Osteoblast (primary cell): ENCODE results near the gene INSL3. TPM values are rescaled to one million over a fixed set of nuclear protein-coding genes. Genes with fewer than 3 reads are reported as not detected.
A peak's percentile ranks its signal among the peaks of the same experiment; 100 is the strongest.

Experiments used
- DNase-seq: peaks from one replicate; pipeline ENCODE4 v3.0.0; 2011; ENCODE audit warnings: low spot score, mixed read lengths; ENCODE audit not compliant: insufficient read length; ENCODE audit errors: missing footprints
- H2AFZ ChIP-seq: 2 replicates; pipeline ENCODE4 v1.6.0; 2011; ENCODE audit warnings: mild to moderate bottlenecking, low read length
- H3K27ac ChIP-seq: 2 replicates; pipeline ENCODE4 v1.5.1; 2011; ENCODE audit warnings: mild to moderate bottlenecking, low read depth, low read length, moderate library complexity
- H3K27me3 ChIP-seq: 2 replicates; pipeline ENCODE4 v1.6.0; 2012; ENCODE audit warnings: mild to moderate bottlenecking, control low read depth, inconsistent platforms, low read length, moderate library complexity; ENCODE audit not compliant: insufficient read depth
- H3K36me3 ChIP-seq: 2 replicates; pipeline ENCODE4 v1.5.1; 2011; ENCODE audit warnings: mild to moderate bottlenecking, low read length, control low read depth, moderate library complexity; ENCODE audit not compliant: insufficient read depth
- H3K4me1 ChIP-seq: 2 replicates; pipeline ENCODE4 v1.5.1; 2011; ENCODE audit warnings: mild to moderate bottlenecking, low read length, control low read depth, moderate library complexity; ENCODE audit not compliant: insufficient read depth
- H3K4me2 ChIP-seq: 2 replicates; pipeline ENCODE4 v1.6.0; 2011; ENCODE audit warnings: mild to moderate bottlenecking, low read length; ENCODE audit not compliant: insufficient read depth
- H3K4me3 ChIP-seq: fragments of 200-600 bp; sonication (generic); 3 replicates; pipeline ENCODE4 v1.5.1; 2012; ENCODE audit warnings: mild to moderate bottlenecking, low read length, inconsistent platforms; ENCODE audit not compliant: insufficient read depth
- H3K79me2 ChIP-seq: 2 replicates; pipeline ENCODE4 v1.6.0; 2012; ENCODE audit warnings: mild to moderate bottlenecking, low read length, control low read depth, inconsistent platforms; ENCODE audit not compliant: insufficient read depth
- H3K9me3 ChIP-seq: 2 replicates; pipeline ENCODE4 v1.5.1; 2011; ENCODE audit warnings: low read depth, low read length, control low read depth
- H4K20me1 ChIP-seq: 2 replicates; pipeline ENCODE4 v1.6.0; 2012; ENCODE audit warnings: mild to moderate bottlenecking, low read length, control low read depth; ENCODE audit not compliant: insufficient read depth
- CTCF ChIP-seq: IDR thresholded peaks from 2 replicates; pipeline ENCODE4 v1.5.1; 2011; ENCODE audit warnings: mild to moderate bottlenecking, low read depth, low read length, moderate library complexity; ENCODE audit errors: extremely low read depth
- total RNA-seq: library from RNA; depleted of rRNA; stranded (reverse); fragments of >200 nt; gene quantifications from 2 replicates; pipeline ENCODE4 v1.2.3, GENCODE V29; 2012

The INSL3 gene
- total RNA-seq, 1 donor, result not detected

DNA sequence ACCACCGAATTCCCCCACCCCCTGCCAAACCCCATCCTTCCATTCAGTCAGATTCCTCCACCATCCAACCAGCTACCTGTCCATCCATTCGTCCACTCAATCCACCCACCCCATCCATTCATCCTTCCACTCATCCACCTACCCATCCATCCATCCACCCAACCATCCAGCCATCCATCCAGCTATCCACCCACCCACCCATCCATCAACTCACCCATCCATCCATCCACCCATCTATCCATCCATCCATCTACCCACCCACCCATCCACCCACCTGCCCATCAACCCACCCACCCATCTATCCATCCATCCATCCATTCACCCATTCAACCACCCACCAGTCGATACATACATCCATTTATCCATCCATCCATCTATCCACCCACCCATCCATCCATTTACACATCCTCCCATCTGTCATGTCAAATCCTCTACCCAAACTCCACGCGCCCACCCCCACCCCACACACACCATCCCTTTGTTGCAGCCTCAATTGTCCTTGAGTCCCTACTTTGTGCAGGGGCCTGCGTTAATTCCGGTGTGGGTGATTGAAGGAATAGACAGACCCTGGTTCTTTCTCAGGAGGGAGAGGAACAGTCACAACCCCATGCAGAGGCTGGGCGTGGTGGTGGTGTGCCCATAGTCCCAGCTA, 45.1 kb upstream of the INSL3 start:
- Histone ChIP-seq H3K79me2 (peaks cover 17% of the 10 kb centered on the region), H3K9me3 (no peaks in the 10 kb centered on the region), H3K27ac (no peak overlapping the region), H3K36me3 (peaks cover 32% of the 10 kb centered on the region), H3K27me3 (peaks cover 32% of the 10 kb centered on the region), H2AFZ (no peak overlapping the region), H3K4me1 (peaks cover 4% of the 10 kb centered on the region), H4K20me1 (peaks cover 34% of the 10 kb centered on the region), H3K4me3 (no peak overlapping the region), H3K4me2 (no peak overlapping the region)
- DNase-seq, result peak; percentile 27
- no peak for TF ChIP-seq CTCF

GRCh38 chr19:17865364-17866311, 44.3 kb upstream of the INSL3 start:
- H2AFZ ChIP-seq, result no peak overlapping the region
- no peak for TF ChIP-seq CTCF
- peaks cover 42% of the 10 kb centered on the region for H4K20me1 ChIP-seq
- H3K4me1 ChIP-seq, result peaks cover 12% of the 10 kb centered on the region
- peaks cover 24% of the 10 kb centered on the region for H3K27me3 ChIP-seq
- no peak overlapping the region for H3K4me2 ChIP-seq
- H3K79me2 ChIP-seq, result peaks cover 25% of the 10 kb centered on the region
- H3K4me3 ChIP-seq, result no peak overlapping the region
- DNase-seq, result peak; percentile 70
- H3K27ac ChIP-seq, result no peak overlapping the region
- no peaks in the 10 kb centered on the region for H3K9me3 ChIP-seq
- peaks cover 36% of the 10 kb centered on the region for H3K36me3 ChIP-seq

GRCh38 chr19:17863520-17864182, 42.3 kb upstream of the INSL3 start:
- Histone ChIP-seq H3K4me3 (no peak overlapping the region), H3K27ac (no peak overlapping the region), H2AFZ (no peak overlapping the region), H3K4me2 (no peak overlapping the region), H4K20me1 (peaks cover 49% of the 10 kb centered on the region), H3K4me1 (peaks cover 16% of the 10 kb centered on the region), H3K27me3 (peaks cover 10% of the 10 kb centered on the region), H3K79me2 (peaks cover 34% of the 10 kb centered on the region), H3K36me3 (peaks cover 36% of the 10 kb centered on the region), H3K9me3 (no peaks in the 10 kb centered on the region)
- TF ChIP-seq CTCF, result no peak
- DNase-seq, result peak; percentile 72
